ENCODE measurements around the gene FAM161B.

The FAM161B gene

GRCh38 chr14:73884438-73885190, 65.3 kb downstream of the FAM161B start:
- FAIRE-seq: no peak
- DNase-seq (ENCODE audit: insufficient read length, low spot score): no peak

Measured in HTR-8/SVneo (cell line).